Stimulated activated CD8-positive, alpha-beta memory T cell treated with anti-CD3 and anti-CD28 coated beads, Interleukin-12 subunit alpha, Interleukin-12 subunit beta, amount 100 ng/mL, for 4 hours (primary cell): Measurements from ENCODE around the gene PAFAH1B2.
"Not testable (repeated sequence)": the region's sequence is repeated elsewhere in the genome, so short reads cannot be mapped to it uniquely, and the experiment has no call there.

Source experiments
- DNase-seq: peaks from one replicate; pipeline ENCODE4 v3.0.0-alpha.2; 2020; ENCODE audit warnings: low read depth

The PAFAH1B2 gene

GRCh38 chr11:117172724-117173421 is 28.8 kb downstream of the PAFAH1B2 start:
- DNase-seq: no peak

DNA sequence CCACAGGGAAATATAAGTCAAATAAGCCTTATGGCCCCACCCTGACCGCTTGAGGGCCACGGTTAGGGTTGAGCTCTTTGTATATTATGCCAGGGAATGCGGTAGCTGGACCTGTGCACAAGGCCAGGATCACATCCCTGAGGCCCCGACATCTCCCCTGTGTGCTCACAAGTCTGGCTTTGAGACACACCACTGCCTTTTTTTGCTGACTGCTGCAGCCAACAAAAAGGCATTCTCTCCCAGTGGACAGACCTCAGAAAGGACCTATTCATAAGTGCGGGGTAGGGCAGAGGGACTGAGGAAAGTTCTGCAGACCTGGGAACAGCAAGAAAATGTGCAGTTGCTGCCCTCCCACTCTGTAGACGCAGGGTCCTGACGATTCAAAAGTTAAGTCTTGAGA is 31.0 kb downstream of the PAFAH1B2 start:
- no peak for DNase-seq

- DNase-seq: no peak
Measured at GRCh38 chr11:117175781-117176180, 31.7 kb downstream of the PAFAH1B2 start.

GRCh38 chr11:117176186-117176585 is 32.1 kb downstream of the PAFAH1B2 start:
- DNase-seq: no peak

DNA sequence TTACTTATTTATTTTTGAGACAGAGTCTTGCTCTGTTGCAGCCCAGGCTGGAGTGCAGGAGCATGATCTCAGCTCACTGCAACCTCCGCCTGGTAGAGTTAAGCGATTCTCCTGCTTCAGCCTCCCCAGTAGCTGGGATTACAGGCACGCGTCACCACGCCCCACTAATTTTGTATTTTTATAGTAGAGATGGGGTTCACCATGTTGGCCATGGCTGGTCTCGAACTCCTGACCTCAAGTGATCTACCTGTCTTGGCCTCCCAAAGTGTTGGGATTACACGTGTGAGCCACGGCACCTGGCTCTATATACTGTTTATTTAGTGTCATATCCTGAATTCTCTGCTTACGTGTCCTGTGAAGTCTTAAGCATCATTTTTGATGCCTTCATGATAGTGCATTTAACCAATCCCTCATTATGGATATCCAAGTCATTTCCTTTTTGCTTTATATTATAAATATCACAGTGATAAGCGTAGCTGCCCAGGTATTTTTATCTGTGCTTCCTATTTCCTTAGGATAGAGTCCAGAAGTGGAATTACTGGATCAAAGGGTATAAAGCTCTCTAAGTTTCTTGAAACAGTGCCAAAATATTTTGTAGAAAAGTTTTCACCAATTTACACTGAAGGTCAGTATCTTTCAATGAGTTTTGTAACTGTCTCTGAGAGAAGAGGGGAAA is 33.6 kb downstream of the PAFAH1B2 start:
- no peak for DNase-seq

- DNase-seq: peak; percentile 78
Measured at GRCh38 chr11:117178210-117179034, 34.3 kb downstream of the PAFAH1B2 start, which contains the start of gene SIDT2. TSS of gene SIDT2 (plus strand) at chr11:117178743. CDS start at chr11:117179264, 521 bp downstream.

GRCh38 chr11:117179048-117179999 is 35.2 kb downstream of the PAFAH1B2 start:
- DNase-seq: peak; percentile 16

DNA sequence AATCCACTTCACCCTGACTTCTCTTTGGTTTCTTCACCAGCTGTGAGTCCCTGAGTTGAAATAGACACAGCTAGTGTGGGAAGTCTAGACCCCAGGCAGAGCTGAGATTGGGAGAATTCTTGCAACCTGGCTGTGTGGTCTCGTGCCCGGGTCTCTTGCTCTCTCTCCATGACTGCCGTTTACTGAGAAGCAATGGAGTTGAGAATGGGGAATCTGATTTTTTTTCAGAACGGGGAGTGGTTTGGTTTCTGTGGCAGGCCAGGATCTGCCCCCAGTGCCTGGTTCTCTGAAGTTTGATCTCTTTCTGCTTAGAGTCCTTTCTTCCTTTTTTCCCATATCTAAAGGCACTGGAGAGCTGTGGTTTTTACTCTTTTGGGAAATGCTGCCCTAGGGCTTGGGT is 35.9 kb downstream of the PAFAH1B2 start:
- DNase-seq: no peak

- no peak for DNase-seq
Measured at GRCh38 chr11:117180661-117181585, 36.8 kb downstream of the PAFAH1B2 start.

GRCh38 chr11:117181586-117182550 is 37.8 kb downstream of the PAFAH1B2 start:
- DNase-seq: no peak

DNA sequence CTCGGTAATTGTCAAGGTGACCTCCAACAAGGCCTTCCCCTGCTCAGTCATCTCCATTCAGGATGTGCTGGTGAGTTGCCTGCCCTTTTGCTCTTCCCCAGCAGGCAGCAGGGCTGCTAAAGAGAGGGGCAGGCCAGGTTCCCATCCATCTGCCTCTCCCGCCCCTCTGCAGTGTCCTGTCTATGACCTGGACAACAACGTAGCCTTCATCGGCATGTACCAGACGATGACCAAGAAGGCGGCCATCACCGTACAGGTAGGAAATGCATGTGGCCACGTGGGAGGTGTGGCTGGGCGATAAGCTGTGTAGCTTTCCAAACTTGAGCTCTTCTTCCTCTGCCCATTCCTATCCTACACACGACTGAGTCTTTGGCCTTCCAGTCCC is 38.5 kb downstream of the PAFAH1B2 start:
- no peak for DNase-seq

DNA sequence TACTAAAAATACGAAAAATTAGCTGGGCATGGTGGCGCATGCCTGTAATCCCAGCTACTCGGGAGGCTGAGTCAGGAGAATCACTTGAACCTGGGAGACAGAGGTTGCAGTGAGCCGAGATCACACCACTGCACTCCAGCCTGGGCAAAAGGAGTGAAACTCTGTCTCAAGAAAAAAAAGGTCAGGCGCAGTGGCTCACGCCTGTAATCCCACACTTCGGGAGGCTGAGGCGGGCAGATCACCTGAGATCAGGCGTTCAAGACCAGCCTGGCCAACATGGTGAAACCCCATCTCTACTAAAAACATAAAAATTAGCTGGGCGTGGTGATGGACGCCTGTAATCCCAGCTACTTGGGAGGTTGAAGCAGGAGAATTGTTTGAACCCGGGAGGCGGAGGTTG is 39.1 kb downstream of the PAFAH1B2 start:
- DNase-seq: not testable (repeated sequence)

DNA sequence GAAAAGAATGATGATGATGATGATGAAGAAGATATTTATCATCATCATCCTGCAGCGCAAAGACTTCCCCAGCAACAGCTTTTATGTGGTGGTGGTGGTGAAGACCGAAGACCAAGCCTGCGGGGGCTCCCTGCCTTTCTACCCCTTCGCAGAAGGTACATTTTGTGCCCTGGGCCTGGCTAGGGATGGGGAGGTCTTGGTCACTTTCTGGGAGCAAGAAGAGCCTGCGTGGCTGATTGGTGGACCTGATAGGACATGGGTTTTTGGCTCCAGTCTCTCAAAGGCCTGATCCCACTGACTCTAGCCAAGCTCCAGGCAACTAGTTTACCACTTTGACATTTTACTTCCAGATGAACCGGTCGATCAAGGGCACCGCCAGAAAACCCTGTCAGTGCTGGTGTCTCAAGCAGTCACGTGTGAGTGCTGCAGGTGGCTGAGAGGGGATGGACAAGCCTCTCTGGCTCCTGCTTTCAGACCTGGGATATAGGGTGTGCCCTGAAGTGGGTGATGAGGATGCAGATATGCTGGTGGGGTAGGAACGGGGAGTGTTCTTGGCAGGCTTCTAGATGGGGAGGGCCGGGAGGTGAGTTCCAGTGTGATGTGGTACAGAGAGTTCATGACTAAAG is 39.8 kb downstream of the PAFAH1B2 start:
- no peak for DNase-seq

- no peak for DNase-seq
Measured at GRCh38 chr11:117185736-117186430, 41.8 kb downstream of the PAFAH1B2 start.

- no peak for DNase-seq
Measured at GRCh38 chr11:117186431-117186761, 42.3 kb downstream of the PAFAH1B2 start.

DNA sequence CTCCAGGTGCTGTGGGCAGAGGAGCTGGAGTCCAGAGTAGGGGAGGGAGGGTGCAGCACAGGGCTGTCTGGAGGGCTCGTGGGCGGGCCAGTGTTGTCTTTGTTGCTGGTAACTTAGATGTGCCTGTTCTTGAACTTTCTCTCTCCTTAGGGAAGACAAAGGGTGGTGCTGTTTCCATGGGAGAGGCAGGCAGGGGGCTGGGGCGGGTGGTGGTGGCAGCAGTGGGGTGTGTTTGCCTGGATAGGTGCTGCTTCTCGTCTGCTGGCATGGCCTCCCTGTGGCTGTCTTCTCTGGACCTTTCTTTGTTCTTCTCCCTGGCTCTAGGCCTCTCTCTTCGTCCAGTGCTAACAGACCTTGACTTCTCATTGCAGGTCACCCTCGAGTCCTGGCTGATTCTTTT is 42.9 kb downstream of the PAFAH1B2 start:
- DNase-seq: no peak

GRCh38 chr11:117187428-117187798 is 43.3 kb downstream of the PAFAH1B2 start:
- no peak for DNase-seq

DNA sequence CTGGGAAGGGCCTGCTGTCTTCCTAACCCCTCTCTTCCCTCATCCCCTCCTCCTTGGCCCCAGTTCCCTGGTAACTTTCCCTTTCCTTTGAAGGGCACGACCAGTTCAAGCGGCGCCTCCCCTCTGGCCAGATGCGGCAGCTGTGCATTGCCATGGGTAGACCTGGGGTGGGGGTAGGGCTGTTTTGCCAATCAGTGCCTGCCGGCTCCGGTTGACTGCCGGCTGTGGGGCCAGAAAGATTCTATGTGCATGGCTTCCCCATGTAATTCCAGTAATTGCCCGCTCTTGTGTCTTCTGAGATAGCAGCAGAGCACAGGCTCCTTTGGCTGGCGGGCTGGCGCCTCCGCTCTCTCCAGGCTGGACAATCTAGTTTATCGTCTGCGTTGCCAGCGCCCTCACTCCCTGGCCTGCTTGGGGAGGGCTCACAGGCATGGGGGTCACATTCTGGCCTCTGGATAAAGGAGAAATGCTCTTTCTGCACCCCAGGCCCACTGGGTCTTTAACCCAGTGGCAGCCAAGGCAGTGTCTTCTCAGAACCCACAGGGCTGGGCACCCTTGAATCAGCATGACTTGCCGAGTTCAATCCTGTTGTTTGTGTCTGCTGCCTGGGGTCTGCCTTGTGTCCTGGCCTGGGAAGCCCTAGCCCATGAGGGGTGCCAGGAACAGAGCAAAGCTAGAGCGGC is 43.9 kb downstream of the PAFAH1B2 start:
- DNase-seq: no peak
